GM18861 (cell line): ENCODE data around the gene TMX4.
"Not testable (repeated sequence)": the region's sequence is repeated elsewhere in the genome, so short reads cannot be mapped to it uniquely, and the experiment has no call there.

Experiments
- ATAC-seq: cut with Tn5 transposase; IDR thresholded peaks from one replicate; pipeline ENCODE4 v1.9.1; 2021; ENCODE audit not compliant: unreplicated experiment

Gene TMX4

DNA sequence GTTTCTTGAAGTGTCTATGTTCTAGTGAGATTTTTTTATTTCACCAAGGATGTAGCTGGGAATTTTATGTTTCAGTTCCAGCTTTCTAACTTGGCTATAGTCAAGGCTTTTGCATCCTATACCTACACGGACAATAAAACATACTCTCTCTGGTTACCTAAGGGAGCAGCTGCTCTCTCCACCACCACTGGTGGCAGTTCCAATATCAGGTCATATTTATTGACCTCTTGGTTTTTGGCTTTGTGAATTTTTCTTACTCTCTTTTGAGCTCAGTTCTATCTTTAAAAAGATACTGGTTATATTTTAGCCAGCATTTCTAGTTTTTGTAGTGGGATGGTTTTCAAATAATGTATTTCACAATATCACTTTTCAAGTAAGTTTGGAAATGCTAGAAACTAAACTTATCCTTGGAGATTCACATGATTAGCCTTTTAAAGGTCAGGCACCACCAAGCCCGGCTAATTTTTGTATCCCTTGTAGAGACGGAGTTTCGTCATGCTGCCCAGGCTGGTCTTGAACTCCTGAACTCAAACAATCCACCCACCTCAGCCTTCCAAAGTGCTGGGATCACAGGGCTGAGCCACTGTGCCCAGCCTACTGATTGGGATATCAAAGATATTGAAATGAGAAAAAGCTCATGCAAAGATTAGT lies 44.7 kb downstream of the TMX4 start:
- ATAC-seq, result no peak

DNA sequence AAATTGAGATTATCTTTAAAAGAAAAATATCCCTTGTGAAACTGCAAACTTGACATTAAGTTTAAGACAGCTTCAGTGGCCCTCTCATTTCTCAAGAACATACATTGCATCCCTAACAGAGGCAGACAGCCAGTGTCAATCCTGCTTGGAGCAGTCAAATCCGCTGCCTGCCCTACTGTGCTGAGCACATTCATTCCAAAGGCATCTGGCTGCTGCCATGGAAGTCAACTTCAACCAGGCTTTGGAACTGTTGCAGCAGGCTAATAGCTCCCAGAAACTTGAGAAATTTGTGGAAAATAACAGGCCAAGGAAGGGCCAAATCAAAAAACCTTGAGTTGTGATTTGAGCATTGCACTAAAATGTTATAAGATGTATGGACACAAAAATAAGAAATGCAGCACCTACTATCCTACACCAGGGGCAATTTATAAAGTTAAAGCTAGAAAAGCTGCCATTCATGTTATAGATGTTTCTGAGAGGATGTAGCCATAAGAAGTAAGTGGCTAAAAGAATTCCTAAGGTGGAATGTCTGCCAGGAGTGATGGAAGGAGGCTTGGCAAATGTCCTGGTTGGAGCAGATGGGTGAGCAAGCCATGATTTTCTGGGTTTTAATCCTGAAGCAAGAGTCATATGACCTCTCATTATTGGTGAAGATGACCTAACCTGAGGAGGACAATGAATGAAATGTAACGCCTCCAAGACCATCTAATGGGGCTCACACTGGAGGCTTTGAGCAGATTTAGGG lies 47.9 kb downstream of the TMX4 start:
- no peak for ATAC-seq

DNA sequence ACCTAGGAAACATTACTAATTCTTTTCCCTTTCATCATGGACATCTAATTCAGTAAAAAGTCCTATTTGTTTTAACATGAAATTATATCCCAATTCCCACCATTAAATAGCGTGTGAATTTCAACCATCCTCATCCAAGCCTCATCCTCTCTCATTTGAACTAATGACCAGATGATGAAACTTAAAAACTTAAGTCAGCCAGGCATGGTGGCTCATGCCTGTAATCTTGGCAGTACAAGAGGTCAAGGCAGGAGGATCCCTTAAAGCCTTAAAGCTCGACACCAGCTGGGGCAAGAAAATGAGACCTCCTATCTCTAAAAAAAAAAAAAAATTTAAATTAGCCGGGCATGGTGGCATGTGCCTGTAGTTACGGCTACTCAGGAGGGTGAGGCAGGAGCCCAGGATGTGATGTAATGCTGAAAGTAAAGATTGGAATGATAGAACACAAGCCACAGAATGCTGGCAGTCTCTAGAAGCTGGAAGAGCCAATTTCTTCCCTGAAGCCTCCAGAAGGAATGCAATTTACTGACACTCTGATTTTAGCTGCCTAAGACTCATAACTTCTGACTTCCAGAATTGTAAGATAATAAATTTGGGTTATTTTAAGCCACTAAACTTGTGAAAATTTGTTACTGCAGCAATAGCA lies 52.2 kb downstream of the TMX4 start:
- no peak for ATAC-seq

DNA sequence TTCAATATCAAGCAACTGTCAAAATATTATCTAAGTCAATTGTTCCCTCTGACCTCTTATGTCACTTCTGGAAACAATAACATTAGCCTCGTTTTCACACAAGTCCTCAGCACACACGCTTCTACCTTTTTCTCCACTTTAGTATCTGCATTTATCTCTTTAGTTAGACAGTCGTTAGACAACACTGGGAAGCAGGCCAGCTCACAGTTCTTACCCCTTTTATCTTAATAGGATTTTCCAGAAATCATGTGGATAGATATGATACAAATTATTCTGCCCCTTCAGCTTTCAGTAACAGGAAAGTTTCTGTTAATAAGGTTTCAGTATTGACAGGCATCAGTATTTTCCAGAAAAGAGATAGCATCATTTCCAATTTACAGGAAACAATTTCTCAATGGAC lies 53.4 kb downstream of the TMX4 start:
- ATAC-seq, result no peak

DNA sequence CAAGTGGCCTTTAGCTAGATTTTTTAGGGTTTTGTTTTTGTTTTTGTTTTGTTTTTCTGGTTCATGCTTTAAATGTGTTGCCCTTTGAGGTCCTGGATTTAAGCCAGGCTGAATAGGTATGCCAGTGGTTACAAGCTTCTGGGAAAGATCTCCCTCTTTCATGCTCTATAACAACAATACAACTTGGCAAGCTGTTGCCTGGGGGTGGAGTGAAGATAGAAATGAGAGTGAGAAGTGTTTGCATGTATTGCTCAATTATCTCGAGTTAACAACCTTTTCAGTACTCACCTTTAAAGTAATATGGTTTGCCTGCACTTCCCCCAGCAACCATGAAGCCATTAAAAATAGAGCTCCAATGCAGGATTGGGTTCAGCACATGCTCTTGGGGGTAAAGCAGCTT lies 60.1 kb downstream of the TMX4 start:
- ATAC-seq, result no peak

DNA sequence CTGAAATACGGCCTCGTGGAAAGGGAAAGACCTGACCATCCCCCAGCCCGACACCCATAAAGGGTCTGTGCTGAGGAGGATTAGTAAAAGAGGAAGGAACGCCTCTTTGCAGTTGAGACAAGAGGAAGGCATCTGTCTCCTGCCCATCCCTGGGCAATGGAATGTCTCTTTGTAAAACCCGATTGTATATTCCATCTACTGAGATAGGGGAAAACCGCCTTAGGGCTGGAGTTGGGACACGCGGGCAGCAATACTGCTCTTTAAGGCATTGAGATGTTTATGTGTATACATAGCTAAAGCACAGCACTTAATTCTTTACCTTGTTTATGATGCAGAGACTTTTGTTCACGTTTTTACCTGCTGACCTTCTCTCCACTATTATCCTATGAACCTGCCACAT lies 63.0 kb downstream of the TMX4 start:
- ATAC-seq, result not testable (repeated sequence)

DNA sequence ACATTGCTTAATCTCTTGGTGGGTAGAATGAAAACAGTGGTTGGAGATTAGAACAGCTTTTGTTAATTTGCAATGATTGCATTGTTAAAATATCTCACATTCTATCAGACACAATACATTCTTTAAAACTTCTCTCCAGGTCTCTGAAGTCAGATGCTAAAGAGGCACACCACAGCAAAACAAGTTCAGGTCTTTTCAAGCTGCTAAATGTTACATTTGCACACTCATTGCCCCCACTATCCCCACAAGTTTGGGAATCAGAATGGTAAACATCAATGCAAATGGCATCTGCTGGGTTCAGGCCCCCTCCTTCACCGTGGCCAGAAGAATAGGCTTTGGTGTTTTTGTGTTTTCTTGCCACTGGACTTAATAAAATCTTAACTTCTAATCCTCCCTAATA lies 69.2 kb downstream of the TMX4 start:
- no peak for ATAC-seq

DNA sequence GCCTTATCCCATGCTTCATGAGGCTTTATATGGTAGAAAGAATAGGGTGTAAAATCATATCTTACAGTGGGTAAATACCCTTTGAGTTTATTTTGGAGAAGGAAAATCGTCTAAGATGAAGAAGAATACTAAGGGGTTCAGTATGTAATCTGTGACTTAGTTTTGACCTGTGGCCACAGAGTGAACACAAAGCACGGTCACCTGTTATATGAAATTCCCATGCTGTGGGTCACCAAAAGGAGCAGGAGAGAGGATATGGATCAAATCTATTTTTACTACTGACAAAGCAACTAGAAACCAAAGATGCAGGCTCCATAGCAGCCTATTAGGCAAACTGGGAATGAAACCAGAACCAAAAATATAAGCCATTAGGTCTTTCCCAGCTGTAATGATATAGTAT lies 75.7 kb downstream of the TMX4 start:
- ATAC-seq, result no peak

DNA sequence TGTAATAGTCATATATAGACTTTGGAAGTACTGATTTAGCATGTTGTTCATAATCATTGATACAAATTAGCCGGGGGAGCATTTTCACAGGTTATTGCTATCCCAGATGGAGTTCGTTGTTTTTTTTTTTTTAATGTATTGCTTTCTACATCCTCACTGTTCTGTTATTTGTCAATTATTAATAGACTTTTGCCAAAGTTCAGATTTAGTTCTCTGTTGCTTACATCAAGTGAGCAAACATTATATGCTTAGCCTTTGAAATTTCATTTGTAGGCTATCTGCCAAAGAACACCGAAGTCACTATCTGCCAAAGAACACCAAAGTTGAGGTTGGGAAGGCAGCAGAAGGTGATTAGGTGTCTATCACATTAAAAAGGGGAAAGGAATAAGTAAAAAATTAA lies 79.2 kb downstream of the TMX4 start, which contains the start of gene HAO1:
HAO1 (minus strand) TSS at position 118 of the 400 bp plus-strand sequence; CDS start at position 82, 36 bp downstream.
- no peak for ATAC-seq

DNA sequence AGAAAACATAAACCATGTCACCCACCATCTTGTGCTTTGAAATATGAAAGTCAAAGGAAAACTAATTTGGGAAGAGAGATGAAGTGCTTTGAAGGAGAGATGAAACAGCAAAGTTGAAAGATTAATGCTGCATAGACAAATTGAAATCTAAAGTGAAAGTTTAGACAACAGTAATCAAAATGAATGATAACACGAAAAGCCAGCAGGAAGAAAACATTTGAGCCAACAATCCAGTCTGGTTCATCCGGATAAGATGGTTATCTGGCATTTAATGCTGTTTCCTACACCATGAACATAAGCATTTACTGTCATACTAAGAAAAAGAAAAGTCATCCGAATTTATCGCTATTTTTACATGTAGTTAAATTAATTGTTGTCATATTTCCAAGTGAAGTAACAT lies 79.9 kb downstream of the TMX4 start:
- no peak for ATAC-seq

DNA sequence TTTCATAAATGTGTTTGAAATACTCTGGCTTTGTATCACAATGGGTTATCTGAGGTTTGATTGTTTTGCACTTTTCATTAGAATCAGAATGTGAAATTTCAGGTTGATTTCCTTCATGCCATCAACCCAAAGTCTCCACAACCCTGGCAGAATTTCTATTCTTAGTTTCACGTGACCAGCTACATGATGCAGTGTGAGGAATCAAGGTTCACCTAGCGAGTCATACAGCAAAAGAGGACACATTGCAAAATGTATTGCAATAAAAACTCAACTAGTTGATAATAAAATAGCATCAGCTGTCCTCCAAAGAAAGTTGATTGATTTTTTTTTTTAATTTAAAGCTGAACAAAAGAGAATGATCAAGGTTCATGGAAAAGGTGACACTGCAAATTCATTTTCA lies 81.5 kb downstream of the TMX4 start:
- ATAC-seq, result no peak

DNA sequence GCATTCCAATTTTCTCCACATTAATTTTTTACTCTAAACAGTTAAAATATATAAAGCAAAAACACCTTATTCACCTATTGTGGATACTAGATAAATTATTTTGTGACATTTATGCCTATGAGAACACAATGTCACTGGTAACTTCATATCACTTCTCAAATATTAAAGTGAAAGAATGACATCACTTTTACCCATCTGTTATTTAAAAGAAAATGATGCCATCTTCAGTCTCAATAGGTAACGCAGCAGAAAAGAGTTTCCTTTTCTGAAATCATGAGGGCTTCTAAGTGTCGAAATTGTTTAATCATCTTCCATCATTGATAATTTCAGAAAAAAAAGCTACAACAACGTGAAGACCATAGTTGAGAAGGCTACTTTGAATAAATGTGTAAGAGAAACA lies 82.2 kb downstream of the TMX4 start:
- no peak for ATAC-seq

DNA sequence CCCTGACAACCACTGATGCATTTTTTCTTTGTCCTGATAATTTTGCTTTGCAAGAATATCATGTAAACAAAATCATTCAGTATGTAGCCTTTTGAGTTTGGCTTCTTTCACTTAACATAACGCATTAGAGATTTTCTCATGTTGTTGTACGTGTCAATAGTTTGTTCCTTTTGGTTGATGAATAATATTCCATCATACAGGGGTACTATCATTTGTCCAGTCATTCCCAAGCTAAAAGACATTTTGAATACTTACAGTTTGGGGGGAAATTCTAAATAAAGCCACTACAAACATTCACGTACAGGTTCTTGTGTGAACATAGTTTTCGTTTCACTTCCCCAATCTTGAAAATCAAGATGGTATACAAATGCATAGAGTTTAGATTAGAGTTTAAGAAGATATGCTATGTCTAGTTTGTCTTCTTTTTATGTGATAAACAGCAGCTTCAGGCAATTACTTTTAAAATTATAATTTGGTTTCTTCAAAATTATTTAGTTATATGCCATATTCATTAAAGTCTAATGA lies 84.5 kb downstream of the TMX4 start:
- peak; percentile 56 for ATAC-seq

DNA sequence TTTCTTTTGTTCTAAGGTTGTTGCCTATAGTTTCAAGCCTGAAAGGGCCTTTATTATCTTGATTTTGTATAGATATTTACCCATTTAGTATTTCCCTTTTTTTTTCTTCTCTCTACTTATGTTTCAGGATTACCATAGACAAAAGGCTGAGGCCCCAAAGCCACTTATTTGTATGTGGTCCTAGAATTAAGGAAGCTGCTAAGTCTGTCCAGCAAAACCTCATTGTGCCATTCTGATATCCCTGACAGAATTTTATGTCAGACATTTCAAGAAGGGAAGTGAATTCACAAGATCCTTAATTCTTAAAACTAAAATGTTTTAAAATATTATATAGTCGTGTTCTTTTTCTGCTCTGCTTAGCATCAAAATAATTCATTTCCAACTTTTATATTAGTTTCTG lies 86.2 kb downstream of the TMX4 start:
- no peak for ATAC-seq

DNA sequence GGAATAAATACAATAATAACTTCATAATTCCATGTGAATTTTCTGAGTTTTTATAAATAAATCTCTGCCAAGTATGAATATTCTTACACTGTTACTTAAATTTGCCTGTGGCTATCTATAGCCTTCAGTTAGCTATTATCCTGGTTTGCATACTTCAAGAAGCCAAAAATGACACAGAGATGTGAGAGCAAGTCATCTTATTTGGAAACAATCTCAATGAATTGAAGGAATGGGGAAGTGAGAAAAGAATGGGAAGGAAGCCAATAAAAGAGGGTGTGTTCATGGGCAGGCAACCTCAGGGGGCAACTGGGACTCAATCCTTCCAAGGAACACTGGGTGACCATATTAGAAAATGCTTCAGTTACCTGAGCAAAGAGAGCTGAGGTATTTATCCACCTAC lies 89.2 kb downstream of the TMX4 start:
- ATAC-seq, result no peak
